Stimulated activated CD4-positive, alpha-beta T cell treated with anti-CD3 and anti-CD28 coated beads, Interleukin-4, amount 100 ng/mL, for 48 hours (primary cell): ENCODE data around the gene EIF3F.

Experiments
- DNase-seq, 2 donors: peaks; one replicate each; pipeline ENCODE4 v3.0.0-alpha.2; 2020; ENCODE audit warnings: low read depth in 2 of 2

EIF3F gene

DNA sequence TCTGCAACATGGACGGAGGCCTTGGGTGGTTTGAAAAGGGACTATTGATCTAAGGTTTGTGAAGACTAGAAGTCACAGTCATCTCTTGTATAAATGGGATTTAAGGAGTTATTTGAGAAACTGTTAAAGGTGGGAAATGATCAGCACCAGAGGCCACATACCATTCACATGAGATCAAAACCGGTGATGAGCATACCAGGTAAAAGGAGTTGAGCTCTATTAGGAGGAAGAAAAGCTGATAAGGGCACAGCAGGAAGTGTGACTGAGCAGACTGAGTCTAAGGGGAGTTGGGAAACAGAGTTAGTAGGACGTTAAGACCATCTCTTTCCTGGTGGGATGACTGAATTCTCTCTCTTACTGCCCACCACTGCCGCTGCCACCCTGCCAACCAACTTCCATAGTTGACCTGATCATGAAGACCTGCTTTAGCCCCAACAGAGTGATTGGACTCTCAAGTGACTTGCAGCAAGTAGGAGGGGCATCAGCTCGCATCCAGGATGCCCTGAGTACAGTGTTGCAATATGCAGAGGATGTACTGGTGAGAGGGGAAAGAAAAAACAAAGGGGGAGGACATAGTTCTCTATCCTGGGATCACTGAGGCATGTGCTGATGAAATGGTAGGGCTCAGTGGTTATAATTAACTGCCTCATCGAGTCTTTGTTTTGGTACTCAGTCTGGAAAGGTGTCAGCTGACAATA lies 7.6 kb downstream of the EIF3F start:
- no peak for DNase-seq

DNA sequence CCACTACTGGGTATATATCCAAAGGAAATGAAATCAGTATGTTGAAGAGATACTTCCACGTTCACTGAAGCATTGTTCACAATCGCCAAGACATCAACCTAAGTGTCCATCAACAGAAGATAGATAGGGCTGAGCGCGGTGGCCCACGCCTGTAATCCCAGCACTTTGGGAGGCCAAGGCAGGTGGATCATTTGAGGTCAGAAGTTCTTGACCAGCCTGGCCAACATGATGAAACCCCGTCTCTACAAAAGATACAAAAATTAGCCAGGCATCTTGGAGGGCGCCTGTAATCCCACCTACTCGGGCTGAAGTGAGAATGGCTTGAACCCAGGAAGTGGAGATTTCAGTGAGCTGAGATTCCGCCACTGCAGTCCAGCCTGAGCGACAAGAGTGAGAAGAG lies 12.7 kb downstream of the EIF3F start:
- no peak for DNase-seq

DNA sequence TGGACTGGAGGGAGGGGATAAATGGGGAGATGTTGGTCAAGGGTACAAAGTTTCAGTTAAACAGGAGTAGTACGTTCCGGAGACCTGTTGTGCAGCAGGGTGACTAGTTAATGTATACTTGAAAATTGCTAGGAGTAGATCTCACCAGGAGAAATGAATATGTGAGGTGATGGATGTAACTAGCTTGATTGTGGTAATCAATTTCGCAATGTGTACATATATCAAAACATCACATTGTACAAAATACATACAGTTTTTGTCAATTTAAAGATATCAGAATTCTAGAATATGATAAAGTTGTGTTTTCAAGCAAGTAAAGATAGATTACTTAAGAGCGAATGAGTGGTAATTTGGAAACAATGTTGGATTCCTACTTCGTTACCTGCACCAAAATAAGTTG lies 13.3 kb downstream of the EIF3F start:
- DNase-seq: no peak

DNA sequence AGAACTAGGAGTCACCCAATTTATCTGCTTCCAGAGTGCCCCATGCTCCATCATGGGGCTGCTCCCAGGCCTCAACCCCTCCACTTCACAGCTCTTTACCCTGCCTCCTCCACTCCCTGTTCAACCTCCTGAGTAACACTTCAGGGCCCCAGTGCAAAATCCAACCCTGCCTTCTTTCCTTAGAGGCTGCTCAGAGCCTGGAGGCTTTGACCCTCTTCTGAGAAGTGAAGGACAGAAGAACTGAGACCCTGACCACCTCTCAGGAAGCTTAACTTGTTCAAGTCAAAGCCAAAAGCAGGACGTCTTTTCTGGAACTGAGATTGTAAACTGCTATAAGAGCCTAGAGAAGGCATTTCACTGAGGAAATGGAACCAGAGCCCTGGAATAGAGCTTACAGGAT lies 15.5 kb downstream of the EIF3F start:
- DNase-seq: no peak

DNA sequence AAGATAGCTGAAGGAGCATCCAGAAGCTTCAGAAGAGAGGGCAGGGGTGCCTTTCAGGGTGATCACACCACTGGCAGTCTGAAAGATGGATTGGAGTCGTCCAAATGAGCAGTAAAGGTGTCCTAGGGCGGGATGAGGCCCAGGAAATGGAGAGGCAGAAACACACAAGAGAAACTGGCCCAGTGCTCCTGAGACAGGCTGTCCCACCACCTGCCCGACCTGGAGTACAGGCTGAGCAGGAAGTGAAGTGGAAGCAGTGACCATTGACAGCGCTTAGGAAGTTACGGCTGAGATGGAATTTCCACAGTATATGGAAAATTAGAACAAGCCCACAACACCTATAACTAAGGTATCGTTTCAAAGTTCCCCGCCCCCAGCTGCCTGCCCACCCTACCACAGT lies 16.1 kb downstream of the EIF3F start:
- DNase-seq: no peak

DNA sequence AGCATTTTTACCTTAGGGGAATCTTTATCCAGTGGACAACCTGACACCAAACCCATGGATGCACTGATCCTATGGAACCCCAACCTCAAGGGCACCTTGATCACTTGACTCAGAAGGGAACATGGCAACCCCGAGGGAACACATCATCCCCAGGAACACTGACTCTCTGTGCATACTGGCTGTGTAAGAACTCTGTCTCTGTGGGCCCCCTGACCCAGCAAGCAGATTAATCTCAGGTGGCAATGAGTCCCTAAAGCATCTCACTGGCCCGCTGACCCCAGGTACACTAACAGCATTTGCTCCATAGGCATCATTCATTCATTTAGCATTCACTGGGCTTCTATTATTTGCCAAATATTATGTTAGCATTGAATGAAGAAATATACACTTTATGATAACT lies 16.9 kb downstream of the EIF3F start:
- DNase-seq: no peak

DNA sequence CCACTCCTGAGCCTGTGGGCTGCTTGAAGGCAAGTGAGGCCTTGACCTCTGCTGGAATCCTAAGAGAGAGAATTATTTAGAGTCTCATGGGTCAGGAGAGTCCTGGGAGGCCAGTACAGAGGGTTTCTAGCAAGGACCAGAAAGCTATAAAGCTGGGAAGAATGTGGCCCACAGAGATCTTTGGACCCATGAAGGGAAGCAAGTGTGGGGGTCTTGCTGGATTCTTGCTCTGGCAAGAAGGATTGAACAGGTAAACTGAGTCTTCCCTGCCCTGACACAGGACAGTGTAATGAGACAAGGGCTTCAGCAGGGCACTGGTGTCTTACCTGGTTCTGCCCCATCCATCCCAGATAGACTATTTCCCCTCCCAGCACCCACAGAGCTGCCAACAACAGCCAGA lies 18.4 kb downstream of the EIF3F start:
- DNase-seq: no peak

DNA sequence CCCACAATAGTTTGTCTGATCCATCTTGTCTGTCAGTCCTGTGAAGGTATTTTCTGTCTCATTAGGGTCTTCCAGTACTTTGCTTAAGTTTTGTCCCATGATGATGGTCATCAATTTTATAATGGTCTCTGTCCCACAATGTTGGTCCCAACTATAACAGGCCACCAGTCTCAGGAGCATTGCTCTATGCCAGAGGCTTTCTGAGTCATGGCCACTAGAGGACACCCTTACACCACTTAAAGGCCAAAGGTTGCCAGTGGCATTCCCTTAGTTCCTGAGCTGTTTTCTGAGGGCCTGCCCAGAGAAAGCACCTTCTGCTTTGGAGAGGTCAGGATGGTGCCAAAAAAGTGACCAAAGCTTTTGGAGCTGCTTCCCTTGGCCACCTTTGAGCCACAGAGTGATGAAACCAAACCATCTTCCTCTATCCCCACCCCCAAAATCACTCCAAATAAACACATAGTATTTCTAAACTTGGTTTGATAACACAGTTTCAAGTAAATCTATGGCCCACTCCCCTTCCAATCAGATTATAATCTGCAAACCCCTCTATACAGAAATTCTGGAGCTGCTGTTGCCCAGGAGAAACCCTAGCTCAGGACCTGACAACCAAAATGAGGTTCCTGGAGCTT lies 19.3 kb downstream of the EIF3F start:
- peak; percentile 20 to 34 for DNase-seq

DNA sequence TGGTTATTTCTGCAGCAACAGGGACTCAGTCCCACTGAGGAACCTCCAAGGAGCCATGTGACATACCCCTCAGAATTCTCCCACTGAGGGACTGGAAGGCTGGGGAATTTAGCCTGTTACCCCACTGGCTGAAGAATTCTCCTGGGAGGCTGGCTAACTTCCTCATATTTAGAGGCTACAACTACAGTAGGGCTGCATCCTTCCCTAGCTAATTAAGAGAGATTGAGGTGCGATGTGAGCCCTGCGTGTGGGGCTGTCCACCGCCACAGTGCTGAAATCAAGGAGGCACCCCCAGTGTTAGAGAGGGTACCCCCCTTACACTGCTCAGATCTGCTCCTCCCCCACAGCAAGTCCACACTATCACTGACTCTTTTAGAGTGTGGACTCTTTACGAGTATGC lies 21.1 kb downstream of the EIF3F start:
- no peak for DNase-seq

DNA sequence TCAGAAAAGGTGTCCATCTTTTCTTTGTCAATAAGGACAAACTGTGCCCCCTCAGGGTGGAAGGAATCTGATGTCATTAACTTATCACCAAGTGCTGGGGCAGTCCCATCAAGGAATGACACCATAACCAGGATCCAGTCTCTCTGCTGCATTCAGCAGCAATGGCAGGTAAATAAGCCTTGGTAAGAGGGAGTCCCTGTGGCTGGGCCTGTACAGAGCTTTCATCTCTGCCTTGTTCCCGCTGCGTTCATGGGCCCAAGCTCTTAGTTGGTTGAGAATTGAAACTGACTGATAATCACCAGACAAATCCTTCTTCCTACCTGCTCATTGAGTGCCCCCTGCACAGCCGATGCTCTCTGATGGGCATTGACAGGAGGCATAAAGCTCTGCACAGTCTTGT lies 22.7 kb downstream of the EIF3F start:
- DNase-seq: no peak

DNA sequence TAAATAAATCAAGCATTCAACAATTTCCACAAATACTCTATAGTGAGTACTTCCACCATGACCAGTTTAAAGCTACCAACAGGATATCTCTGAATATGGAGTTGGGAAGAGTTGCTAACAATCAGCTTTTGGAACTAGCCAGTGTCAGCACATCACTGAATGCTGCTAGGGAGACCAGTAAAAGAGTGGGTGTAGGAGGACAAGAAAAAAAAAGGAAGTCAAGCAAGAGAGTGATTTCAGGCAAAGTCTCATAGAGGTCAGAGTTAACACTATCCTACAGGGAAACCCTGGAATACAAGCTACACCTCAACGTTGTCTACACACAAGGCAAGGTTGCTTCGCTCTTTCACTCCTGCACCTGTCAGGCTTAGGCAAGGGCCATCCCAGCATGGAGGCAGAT lies 24.2 kb downstream of the EIF3F start:
- DNase-seq: no peak

DNA sequence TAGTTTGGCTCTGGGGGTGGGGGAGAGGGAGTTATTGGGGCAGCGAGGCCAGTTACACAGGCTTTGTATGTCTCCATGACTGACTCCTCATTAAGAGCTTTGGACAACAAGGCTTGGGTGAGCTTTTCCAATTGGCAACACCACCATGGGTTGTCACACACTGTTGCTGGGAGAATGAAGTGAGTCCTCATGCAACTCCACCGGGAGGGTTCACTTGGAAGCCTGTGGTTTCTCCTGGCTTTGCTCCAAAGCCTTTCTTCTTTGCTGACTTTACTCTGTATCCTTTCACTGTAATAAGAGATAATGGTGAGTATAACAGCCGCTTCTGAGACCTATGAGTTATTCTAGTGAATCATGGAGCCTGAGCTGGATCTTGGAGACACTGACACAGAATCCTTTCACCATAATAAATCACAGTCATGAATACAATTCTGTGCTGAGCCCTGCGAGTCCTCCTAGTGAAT lies 24.9 kb downstream of the EIF3F start:
- DNase-seq: no peak

DNA sequence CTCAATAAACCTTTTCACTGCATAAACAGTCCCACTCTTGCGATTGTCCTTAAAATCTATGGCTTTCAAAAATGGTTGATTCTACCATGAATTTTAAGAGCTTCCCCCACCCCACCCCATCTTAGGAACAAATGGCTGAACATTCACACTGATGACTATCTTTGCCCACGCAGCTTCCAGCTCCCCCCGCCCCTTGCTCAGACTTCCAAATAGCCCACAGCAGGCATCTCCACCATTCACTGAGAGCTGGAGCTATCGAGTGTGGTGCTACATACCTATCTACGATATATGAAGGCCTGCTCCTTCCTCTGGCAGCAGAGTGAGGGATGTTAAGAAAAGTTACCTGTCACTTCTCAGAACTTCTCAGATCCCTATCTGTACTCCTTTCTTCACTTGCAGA lies 26.7 kb downstream of the EIF3F start:
- no peak for DNase-seq

DNA sequence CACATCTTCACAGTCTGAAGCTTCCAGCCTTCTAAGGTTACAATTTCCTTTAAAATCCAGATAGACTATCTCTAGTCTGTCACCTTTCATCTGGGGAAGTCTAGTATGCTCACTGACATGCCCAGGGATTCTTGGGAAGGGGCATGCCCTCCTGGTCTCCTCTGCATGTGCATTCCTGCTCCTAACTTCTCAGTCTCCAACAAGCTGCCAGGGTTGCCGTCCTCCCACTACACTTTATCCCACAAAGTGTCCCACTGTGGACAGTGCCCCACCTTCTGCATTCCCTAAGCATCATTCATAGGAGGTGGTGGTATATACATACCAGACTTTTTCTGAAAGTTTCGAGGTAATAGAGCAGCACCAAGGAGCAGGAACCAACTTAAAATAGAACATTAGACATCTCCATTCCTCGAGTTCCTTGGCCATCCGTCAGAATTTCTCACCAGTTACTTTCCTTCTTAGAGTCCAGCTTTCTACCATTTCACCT lies 28.7 kb downstream of the EIF3F start:
- DNase-seq: no peak

DNA sequence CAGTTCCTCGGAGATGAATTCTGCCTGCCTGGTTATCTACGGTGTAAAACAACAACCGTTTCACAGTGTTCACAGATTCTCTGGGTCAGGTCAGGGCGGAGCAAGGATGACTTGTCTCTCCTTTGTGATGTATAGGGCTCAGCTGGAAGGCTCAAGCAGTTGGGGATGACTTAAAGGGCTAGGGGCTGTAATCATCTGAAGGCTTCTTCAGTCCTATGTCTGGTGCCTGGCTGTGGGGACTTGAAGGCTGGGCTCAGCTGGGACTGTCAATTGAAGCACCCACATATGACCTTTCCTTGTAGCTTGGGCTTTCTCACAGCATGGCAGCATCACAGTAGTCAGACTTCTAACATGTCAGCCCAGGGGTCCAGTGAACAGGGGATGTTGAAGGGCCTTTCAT lies 29.3 kb downstream of the EIF3F start:
- no peak for DNase-seq

DNA sequence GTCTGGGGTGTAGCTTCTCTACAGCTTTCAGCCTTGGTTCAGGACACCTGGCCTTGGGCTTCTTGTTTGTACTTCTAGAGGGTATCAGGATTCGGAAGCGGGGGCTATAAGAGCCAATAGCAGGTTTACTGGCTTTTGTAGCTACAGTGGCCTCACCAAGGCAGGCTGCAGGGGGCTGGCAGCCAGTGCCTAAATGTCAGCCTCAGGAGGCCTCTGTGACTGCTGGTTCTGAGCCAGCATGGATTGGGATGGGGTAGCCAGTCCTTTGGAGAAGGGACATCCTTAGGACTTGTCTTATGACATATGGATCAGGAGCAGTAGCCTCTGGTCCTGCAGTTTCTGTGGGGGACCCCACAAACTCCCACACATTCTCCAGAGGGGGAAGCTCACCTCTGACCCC lies 29.9 kb downstream of the EIF3F start:
- no peak for DNase-seq

DNA sequence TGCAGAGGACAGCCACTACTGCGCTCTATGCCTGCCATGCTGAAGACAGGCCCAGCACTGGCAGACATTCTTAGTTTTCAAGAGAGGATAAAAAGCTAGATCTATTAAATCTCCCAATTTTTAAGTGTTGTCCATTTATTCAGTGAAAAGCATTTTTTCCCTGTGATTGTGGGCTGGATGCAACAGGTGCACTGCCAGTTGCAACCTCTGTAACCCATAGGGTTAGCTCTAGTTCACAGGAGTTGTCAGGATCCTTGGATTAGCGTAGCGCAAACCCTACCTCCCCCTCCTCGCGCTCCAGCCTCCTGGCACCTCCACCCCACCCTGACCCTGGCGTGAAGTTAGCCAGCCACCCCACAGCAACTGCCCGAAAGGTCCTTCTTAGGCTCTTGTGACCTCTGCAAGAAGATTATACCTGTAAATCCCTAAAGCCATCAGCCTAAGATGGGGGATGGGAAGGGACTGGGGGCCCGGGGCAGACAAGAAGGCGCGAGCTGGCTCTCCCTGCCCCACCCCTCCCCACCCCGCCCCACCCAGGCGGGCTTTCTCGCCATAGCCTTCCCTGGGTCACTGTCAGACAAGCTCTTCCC lies 30.9 kb downstream of the EIF3F start:
- DNase-seq: no peak

DNA sequence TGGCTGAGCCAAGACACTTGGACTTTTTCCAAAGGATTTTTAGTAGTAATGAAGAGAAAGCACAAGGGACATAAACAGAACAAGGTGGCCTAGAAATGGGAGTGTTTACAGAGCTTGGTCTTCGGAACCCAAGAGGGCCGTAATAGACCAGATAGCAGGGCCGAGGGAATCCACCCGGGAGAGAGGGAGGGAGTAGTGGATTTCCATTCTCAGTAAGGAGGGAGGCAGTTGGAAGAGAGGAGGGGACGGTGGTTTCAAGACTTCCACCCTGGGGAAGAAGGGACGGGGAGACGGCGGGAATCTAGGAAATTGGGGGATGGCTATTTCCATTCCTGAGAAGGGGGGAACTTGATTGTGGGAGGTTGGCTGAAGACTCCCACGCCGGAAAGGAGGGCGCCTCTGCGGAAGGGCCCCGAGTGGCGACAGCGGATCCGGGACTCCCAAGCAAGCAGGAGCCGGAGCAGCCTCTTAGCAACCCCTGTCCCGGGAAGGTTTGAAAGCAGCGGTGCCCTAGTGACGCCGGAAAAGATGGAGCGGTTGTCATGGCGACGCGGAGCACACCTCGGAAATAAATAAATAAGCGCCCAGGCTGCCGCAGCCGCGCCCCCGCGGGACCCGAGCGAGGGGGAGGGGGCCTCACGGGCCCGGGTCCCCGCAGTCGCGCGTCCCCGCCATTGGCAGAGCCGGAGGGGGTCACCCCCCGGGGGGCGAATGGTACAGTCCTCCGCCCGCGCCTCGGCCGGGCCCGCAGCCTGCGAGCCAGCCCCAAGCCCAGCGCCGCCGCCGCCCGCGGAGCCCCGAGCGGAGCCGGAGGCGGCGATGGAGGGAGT lies 31.6 kb downstream of the EIF3F start:
- peak; percentile 34 to 41 for DNase-seq

DNA sequence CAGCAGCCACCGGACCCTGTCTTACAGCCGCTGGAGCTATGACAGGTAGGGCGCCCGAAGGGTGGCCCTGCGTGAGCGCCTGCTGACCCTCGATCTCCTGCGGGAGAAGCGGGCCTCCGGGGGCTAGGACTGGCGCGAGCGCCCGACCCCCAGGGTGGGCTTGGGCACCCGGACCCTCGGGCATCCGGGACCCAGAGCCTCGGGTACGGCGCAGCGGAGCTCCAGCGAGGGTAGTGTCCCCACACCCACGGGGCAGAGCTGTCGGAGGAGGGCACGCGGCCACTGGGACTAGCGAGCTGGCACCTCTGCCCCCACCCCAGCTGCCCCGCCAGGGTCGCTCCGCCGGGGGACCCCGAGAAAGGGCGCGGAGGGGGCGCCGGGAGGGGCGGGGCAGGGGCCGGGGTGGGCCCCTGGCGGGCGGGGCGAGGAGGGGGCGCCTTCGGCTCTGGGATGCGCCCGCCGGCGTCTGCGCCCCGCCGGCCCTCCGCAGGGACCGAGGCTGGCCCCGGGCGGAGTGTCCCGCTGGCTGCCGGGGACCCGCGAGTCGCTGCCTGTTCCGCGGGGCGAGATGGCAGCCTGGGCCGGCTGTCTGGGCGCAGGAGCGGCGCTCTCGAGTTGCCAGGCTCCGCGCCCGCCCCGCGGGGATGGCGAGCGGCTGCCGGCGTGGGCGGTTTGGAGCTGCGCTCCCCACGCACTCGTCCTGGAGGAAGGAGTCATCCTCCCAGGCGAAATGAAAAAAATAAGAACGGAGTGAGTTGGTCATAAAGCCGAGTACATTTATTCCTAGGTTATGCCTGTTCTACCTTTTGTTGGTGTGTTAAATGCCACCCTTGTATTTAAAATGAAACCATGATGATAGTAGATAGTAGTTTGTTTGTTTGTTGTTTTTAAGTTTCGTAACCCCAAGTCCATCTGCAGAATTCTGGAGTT lies 32.4 kb downstream of the EIF3F start:
- peak; percentile 14 to 17 for DNase-seq

DNA sequence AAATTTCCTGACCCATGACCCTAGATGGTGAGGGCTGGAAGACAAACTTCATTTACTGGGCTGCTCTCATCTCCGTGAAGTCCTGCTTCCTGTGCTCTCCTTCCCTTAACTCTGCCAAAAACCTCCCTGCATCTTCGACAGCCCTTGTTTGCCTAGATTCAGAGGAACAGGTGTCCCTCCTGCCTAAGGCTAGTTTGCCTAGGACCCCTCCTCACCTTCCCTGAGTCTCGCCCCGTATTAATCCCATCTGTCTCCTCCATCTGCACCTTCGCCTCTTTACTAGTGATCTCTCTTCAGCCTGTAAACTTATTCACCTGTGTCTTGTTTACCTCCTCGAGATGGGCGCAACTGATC lies 33.1 kb downstream of the EIF3F start:
- DNase-seq: no peak

DNA sequence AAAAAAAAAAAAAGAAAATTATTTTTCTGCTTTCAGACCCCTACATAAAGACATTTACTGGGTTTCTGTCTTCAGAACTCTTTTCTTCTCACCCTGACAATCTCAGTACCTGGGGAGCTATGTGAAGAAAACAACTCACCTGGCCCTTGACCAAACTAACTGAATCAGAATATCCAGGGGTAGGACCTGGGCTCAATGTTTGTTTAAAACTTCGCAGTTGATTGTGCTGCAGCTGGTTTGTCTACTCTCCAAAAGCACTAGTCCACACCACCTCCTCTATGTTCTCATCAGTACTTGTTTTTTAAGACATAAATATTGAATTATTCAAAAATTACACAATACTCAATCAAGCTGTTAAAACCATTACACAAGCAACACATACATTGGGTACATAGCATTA lies 34.8 kb downstream of the EIF3F start:
- no peak for DNase-seq
